Ascending aorta (tissue), 2 donors: ENCODE results near the gene TPST2. TPM values are rescaled to one million over a fixed set of nuclear protein-coding genes. Genes with fewer than 3 reads are reported as not detected.

ENCODE experiments used
- DNase-seq, 2 donors: peaks; one replicate each; pipeline ENCODE4 v3.0.0-alpha.2; 2019; ENCODE audit warnings: low spot score in 2 of 2
- H3K27ac ChIP-seq, 2 donors: fragments of 200-600 bp; sonication (generic); one replicate each; pipeline ENCODE4 v1.5.1; 2016 to 2017; ENCODE audit warnings: mild to moderate bottlenecking in 1 of 2
- H3K27me3 ChIP-seq: fragments of 200-600 bp; sonication (generic); one replicate; pipeline ENCODE4 v1.5.1; 2017
- H3K36me3 ChIP-seq, 2 donors: fragments of 200-600 bp; sonication (generic); one replicate each; pipeline ENCODE4 v1.5.1; 2016
- H3K4me1 ChIP-seq, 2 donors: fragments of 200-600 bp; sonication (generic); one replicate each; pipeline ENCODE4 v1.5.1; 2016 to 2017; ENCODE audit warnings: mild to moderate bottlenecking in 1 of 2
- H3K4me3 ChIP-seq, 2 donors: fragments of 200-600 bp; sonication (generic); one replicate each; pipeline ENCODE4 v1.5.1; 2016 to 2017; ENCODE audit warnings: mild to moderate bottlenecking in 1 of 2
- H3K9me3 ChIP-seq, 2 donors: fragments of 200-600 bp; sonication (generic); one replicate each; pipeline ENCODE4 v1.5.1; 2016
- CTCF ChIP-seq, 3 experiments: fragments of 200-600 bp in 2 of 3; fragments of 450-650 bp in 1 of 3; sonication (generic) in 2 of 3; IDR thresholded peaks; one replicate each; pipeline ENCODE4 v1.5.1; 2016 to 2019; ENCODE audit warnings: antibody characterized with exemption in 3 of 3, mild to moderate bottlenecking in 1 of 3, moderate library complexity in 1 of 3
- intact Hi-C: fragments of 100-400 bp; cut with DNase I; formaldehyde crosslinking; loops from one replicate; pipeline ENCODE4 v1.15.1; 2023
- total RNA-seq: library from RNA; depleted of rRNA; stranded (reverse); fragments of >200 nt; gene quantifications from one replicate; pipeline ENCODE4 v1.1.0, GENCODE V29; 2016

Gene TPST2
- 251 TPM for total RNA-seq

GRCh38 chr22:26589845-26590736 is at the start of gene TPST2:
Gene TPST2 (minus strand): TSS chr22:26590132. CDS start chr22:26541630, 48,502 bp downstream.
- no peak for TF ChIP-seq CTCF (IDR thresholded peaks at IDR 0.05)
- Histone ChIP-seq H3K36me3 (no peaks in the 10 kb centered on the region), H3K4me1 (peaks cover 0 to 20% of the 10 kb centered on the region in 2 donors), H3K27ac (peak within 1 kb of the TSS; percentile 74 to 75), H3K27me3 (no peaks in the 10 kb centered on the region), H3K9me3 (no peaks in the 10 kb centered on the region), H3K4me3 (peak within 1 kb of the TSS; percentile 83 to 87)
- intact Hi-C loops, result loop anchor here (1.0 to 2.0 kb wide), 2 partner anchors 77 to 107 kb away; partner anchors contain the start of genes HPS4, SRRD and TFIP11
- DNase-seq, result peak; percentile 15 to 89

GRCh38 chr22:26636296-26636695 is 46.4 kb upstream of the TPST2 start:
- Histone ChIP-seq H3K4me1 (no peaks in the 10 kb centered on the region), H3K36me3 (no peaks in the 10 kb centered on the region), H3K27me3 (no peaks in the 10 kb centered on the region), H3K9me3 (no peaks in the 10 kb centered on the region), H3K27ac (no peak overlapping the region), H3K4me3 (no peak overlapping the region)
- no peak for TF ChIP-seq CTCF (IDR thresholded peaks at IDR 0.05)
- DNase-seq, result no peak
- intact Hi-C loops, result no loop called here

- no peaks in the 10 kb centered on the region for H3K4me1 ChIP-seq
- no peak overlapping the region for H3K4me3 ChIP-seq
- H3K27me3 ChIP-seq, result no peaks in the 10 kb centered on the region
- no peak overlapping the region for H3K27ac ChIP-seq
- intact Hi-C loops, result no loop called here
- H3K9me3 ChIP-seq, result no peaks in the 10 kb centered on the region
- DNase-seq, result no peak
- TF ChIP-seq CTCF (IDR thresholded peaks at IDR 0.05), result no peak
- H3K36me3 ChIP-seq, result no peaks in the 10 kb centered on the region
Measured at GRCh38 chr22:26635117-26635516, 45.2 kb upstream of the TPST2 start.

- intact Hi-C loops, result no loop called here
- Histone ChIP-seq H3K4me1 (no peaks in the 10 kb centered on the region), H3K27ac (no peak overlapping the region), H3K36me3 (no peaks in the 10 kb centered on the region), H3K4me3 (no peak overlapping the region), H3K9me3 (no peaks in the 10 kb centered on the region), H3K27me3 (no peaks in the 10 kb centered on the region)
- DNase-seq, result no peak
- no peak for TF ChIP-seq CTCF (IDR thresholded peaks at IDR 0.05)
Measured at GRCh38 chr22:26634189-26634588, 44.3 kb upstream of the TPST2 start.

GRCh38 chr22:26632422-26633155 is 42.7 kb upstream of the TPST2 start:
- H3K27ac ChIP-seq, result no peak overlapping the region
- no peak for TF ChIP-seq CTCF (IDR thresholded peaks at IDR 0.05)
- no peaks in the 10 kb centered on the region for H3K4me1 ChIP-seq
- no peaks in the 10 kb centered on the region for H3K9me3 ChIP-seq
- intact Hi-C loops, result no loop called here
- no peak overlapping the region for H3K4me3 ChIP-seq
- H3K27me3 ChIP-seq, result no peaks in the 10 kb centered on the region
- H3K36me3 ChIP-seq, result no peaks in the 10 kb centered on the region
- no peak for DNase-seq
